SK-N-SH (cell line): ENCODE results near the gene MMP26. TPM values are rescaled to one million over a fixed set of nuclear protein-coding genes. Genes with fewer than 3 reads are reported as not detected.

Source experiments
- CTCF ChIA-PET: fragments of 300-600, 350-600 bp; formaldehyde crosslinking; extraction: SDS; loops from one replicate; lab custom pipeline; 2021; lab: Yijun Ruan, JAX
- POLR2A ChIA-PET: fragments of 350-600 bp; sonication (Branson Sonifier 250); formaldehyde crosslinking; extraction: SDS; loops from one replicate; lab custom pipeline; 2020; ENCODE audit warnings: antibody characterized with exemption, inconsistent platforms; lab: Yijun Ruan, JAX
- DNase-seq: peaks from one replicate; pipeline ENCODE4 v3.0.0; 2012
- H2AFZ ChIP-seq: fragments of 200-600 bp; sonication (generic); 2 replicates; pipeline ENCODE4 v1.8.1; 2016; ENCODE audit warnings: antibody characterized with exemption, mild to moderate bottlenecking, low read depth
- H3F3A ChIP-seq: fragments of 200-600 bp; sonication (generic); replicated peaks from 2 replicates; pipeline ENCODE3; 2016; ENCODE audit warnings: antibody characterized with exemption, mild to moderate bottlenecking; ENCODE audit not compliant: insufficient read depth
- H3K27ac ChIP-seq, 2 experiments: fragments of 200-500 bp in 1 of 2; fragments of 200-600 bp in 1 of 2; sonication (Bioruptor generic) in 1 of 2; sonication (generic), shearing (Covaris generic) in 1 of 2; 2 replicates each; pipeline versions ENCODE4 v1.5.1 to v1.6.1; 2014 to 2016; ENCODE audit warnings: low read depth in 2 of 2, inconsistent platforms in 1 of 2, low read length in 1 of 2, mild to moderate bottlenecking in 1 of 2, mixed read lengths in 1 of 2
- H3K27me3 ChIP-seq: fragments of 200-600 bp; sonication (generic), shearing (Covaris generic); 2 replicates; pipeline ENCODE4 v1.6.1; 2016; ENCODE audit warnings: mixed run types; ENCODE audit not compliant: insufficient read depth
- H3K36me3 ChIP-seq, 2 experiments: fragments of 200-500 bp in 1 of 2; fragments of 200-600 bp in 1 of 2; sonication (Bioruptor generic) in 1 of 2; sonication (generic) in 1 of 2; replicated peaks in 1 of 2; 2 replicates each; pipeline versions ENCODE3 to v1.5.1; 2014 to 2016; ENCODE audit warnings: low read length in 1 of 2, mild to moderate bottlenecking in 1 of 2; ENCODE audit not compliant: insufficient read depth in 2 of 2, control insufficient read depth in 1 of 2
- H3K4me1 ChIP-seq, 2 experiments: fragments of 200-500 bp in 1 of 2; fragments of 200-600 bp in 1 of 2; sonication (Bioruptor generic) in 1 of 2; sonication (generic), shearing (Covaris generic) in 1 of 2; 2 replicates each; pipeline versions ENCODE4 v1.5.1 to v1.6.1; 2014 to 2016; ENCODE audit warnings: low read depth in 1 of 2, low read length in 1 of 2, mixed run types in 1 of 2; ENCODE audit not compliant: insufficient read depth in 2 of 2, control insufficient read depth in 1 of 2
- H3K4me2 ChIP-seq: fragments of 200-600 bp; sonication (generic), shearing (Covaris generic); 2 replicates; pipeline ENCODE4 v1.6.1; 2017; ENCODE audit warnings: mixed run types
- H3K4me3 ChIP-seq, 2 experiments: fragments of 200-500 bp in 1 of 2; fragments of 200-600 bp in 1 of 2; sonication (Bioruptor generic) in 1 of 2; sonication (generic), shearing (Covaris generic) in 1 of 2; 2 replicates each; pipeline versions ENCODE4 v1.5.1 to v1.8.1; 2014 to 2016; ENCODE audit warnings: low read depth in 2 of 2, inconsistent platforms in 1 of 2, low read length in 1 of 2, mild to moderate bottlenecking in 1 of 2, mixed read lengths in 1 of 2, moderate library complexity in 1 of 2
- H3K79me2 ChIP-seq: fragments of 200-600 bp; sonication (generic); 2 replicates; pipeline ENCODE4 v1.8.1; 2017; ENCODE audit warnings: mild to moderate bottlenecking; ENCODE audit not compliant: insufficient read depth
- H3K9ac ChIP-seq: fragments of 200-600 bp; sonication (generic); 2 replicates; pipeline ENCODE4 v1.6.1; 2017; ENCODE audit warnings: mixed run types
- H3K9me2 ChIP-seq: fragments of 200-600 bp; sonication (generic); 2 replicates; pipeline ENCODE4 v1.6.1; 2017; ENCODE audit warnings: mixed run types
- H3K9me3 ChIP-seq: fragments of 200-600 bp; sonication (generic); 2 replicates; pipeline ENCODE4 v1.6.1; 2017; ENCODE audit warnings: mixed run types, mild to moderate bottlenecking, moderate library complexity
- H4K20me1 ChIP-seq: fragments of 200-600 bp; sonication (generic); 2 replicates; pipeline ENCODE4 v1.6.1; 2017; ENCODE audit warnings: mild to moderate bottlenecking, mixed run types; ENCODE audit not compliant: insufficient read depth
- EP300 ChIP-seq, 2 experiments: IDR thresholded peaks; 2 replicates each; pipeline versions ENCODE4 v1.4.0 to v1.6.1; 2012; ENCODE audit warnings: borderline replicate concordance in 1 of 2, low read depth in 1 of 2, low read length in 1 of 2
- EZH2phosphoT487 ChIP-seq: fragments of 200-600 bp; sonication (generic); IDR thresholded peaks from 2 replicates; pipeline ENCODE4 v1.6.1; 2017; ENCODE audit warnings: low read depth, mixed run types, mild to moderate bottlenecking, antibody characterized with exemption, moderate library complexity, borderline replicate concordance
- FOXM1 ChIP-seq: IDR thresholded peaks from 2 replicates; pipeline ENCODE4 v1.4.0; 2012; ENCODE audit warnings: low read depth, mild to moderate bottlenecking
- JUND ChIP-seq: IDR thresholded peaks from 2 replicates; pipeline ENCODE4 v1.4.0; 2012
- MAX ChIP-seq: IDR thresholded peaks from 2 replicates; pipeline ENCODE4 v1.4.0; 2012; ENCODE audit warnings: low read depth
- MEF2A ChIP-seq: IDR thresholded peaks from 2 replicates; pipeline ENCODE4 v1.4.0; 2012; ENCODE audit warnings: low read depth, borderline replicate concordance
- NRF1 ChIP-seq: IDR thresholded peaks from 2 replicates; pipeline ENCODE4 v1.6.1; 2012; ENCODE audit warnings: low read depth, mild to moderate bottlenecking, low read length
- RFX5 ChIP-seq: IDR thresholded peaks from 2 replicates; pipeline ENCODE4 v1.6.1; 2012; ENCODE audit warnings: mild to moderate bottlenecking, improper control_type of control experiment, low read length
- TAF1 ChIP-seq: IDR thresholded peaks from 2 replicates; pipeline ENCODE4 v1.6.1; 2012; ENCODE audit warnings: low read depth, mild to moderate bottlenecking, low read length, moderate library complexity, borderline replicate concordance
- TCF12 ChIP-seq: IDR thresholded peaks from 2 replicates; pipeline ENCODE4 v1.4.0; 2012
- WGBS: methylation state at CpG from one replicate; pipeline ENCODE4 v1.1.6; 2017; ENCODE audit warnings: low lambda C conversion rate; 5-methylcytosine and 5-hydroxymethylcytosine counted together
- polyA plus RNA-seq, 3 experiments: library from polyadenylated mRNA; depleted of rRNA; stranded (reverse); fragments of >200 nt; gene quantifications; 2 replicates each; pipeline ENCODE4 v1.2.3, GENCODE V29; 2012
- TF ChIP-seq, protein P1 (sequence below): fragments of 200-600 bp; sonication (generic); IDR thresholded peaks from 2 replicates; pipeline ENCODE4 v1.6.1; 2017; ENCODE audit warnings: antibody characterized with exemption, mild to moderate bottlenecking, moderate library complexity

Gene MMP26
- polyA plus RNA-seq, 1 of the 3 experiments (the other 2 are of a cell fraction) = not detected

DNA sequence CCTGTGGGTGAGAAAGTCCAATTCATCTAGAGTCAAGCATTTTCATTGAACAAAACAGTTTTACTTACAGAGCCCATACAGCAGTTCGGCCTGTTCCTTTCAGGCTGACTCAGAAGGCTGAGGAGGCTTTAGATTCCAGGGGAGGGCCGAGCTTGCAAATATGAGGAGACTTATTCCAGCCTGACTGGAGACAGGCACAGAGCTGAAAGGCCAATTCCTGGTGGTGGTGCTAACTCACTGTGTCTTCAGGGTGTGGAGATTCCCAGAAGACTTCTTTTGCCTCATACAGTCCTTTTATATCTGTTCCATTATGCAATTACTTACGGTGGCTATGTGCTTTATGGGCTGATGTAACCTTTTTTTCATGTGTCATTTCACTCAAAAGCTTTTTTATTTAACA lies 7.0 kb upstream of the MMP26 start, which contains the start of gene OR51E2:
TSS of gene OR51E2 (minus strand) at position 269 of the 400 bp plus-strand sequence. CDS start 15,142 bp downstream, outside the sequence.
- H4K20me1 ChIP-seq = no peaks in the 10 kb centered on the region
- H2AFZ ChIP-seq = no peak within 1 kb of the TSS
- POLR2A ChIA-PET = no interaction called here
- H3K9me3 ChIP-seq = no peaks in the 10 kb centered on the region
- H3K79me2 ChIP-seq = no peaks in the 10 kb centered on the region
- CTCF ChIA-PET = interaction anchor here (0.6 to 1.3 kb wide), 2 partner anchors 23 to 61 kb away, joined by 3 to 4 read pairs; partner anchors contain the start of gene OR51D1
- H3K27me3 ChIP-seq = peaks cover 7% of the 10 kb centered on the region; the same call in 1 of the 2 replicates
- no peak within 1 kb of the TSS for H3K9ac ChIP-seq
- no peaks in the 10 kb centered on the region for H3K9me2 ChIP-seq
- WGBS = 6% methylated on average over 2 of the region's 3 CpGs
- no peaks in the 10 kb centered on the region for H3F3A ChIP-seq
- H3K36me3 ChIP-seq = no peaks in the 10 kb centered on the region
- H3K27ac ChIP-seq = no peak within 1 kb of the TSS
- no peak for DNase-seq
- no peaks in the 10 kb centered on the region for H3K4me1 ChIP-seq
- H3K4me3 ChIP-seq = no peak within 1 kb of the TSS
- TF ChIP-seq MAX = no peak
- no peak for TF ChIP-seq EZH2phosphoT487
- TF ChIP-seq EP300 (IDR thresholded peaks at IDR 0.05; ENCODE audit: borderline replicate concordance in 1 of 2, low read depth in 1 of 2, low read length in 1 of 2) = no peak
- TF ChIP-seq FOXM1 = no peak
- TF ChIP-seq MEF2A = no peak
- no peak for TF ChIP-seq TCF12
- no peak within 1 kb of the TSS for H3K4me2 ChIP-seq

- ChIA-PET CTCF (no interaction called here), POLR2A (no interaction called here)
- H3K4me2 ChIP-seq = no peak overlapping the region
- no peaks in the 10 kb centered on the region for H4K20me1 ChIP-seq
- H3K9me3 ChIP-seq = no peaks in the 10 kb centered on the region
- no peaks in the 10 kb centered on the region for H3F3A ChIP-seq
- no peak for DNase-seq
- no peaks in the 10 kb centered on the region; the same call in 1 of the 2 replicates for H3K27me3 ChIP-seq
- TF ChIP-seq JUND = no peak
- no peak for TF ChIP-seq TAF1
- no peak overlapping the region for H3K27ac ChIP-seq
- no peaks in the 10 kb centered on the region for H3K4me1 ChIP-seq
- H3K9ac ChIP-seq = no peak overlapping the region
- no peak overlapping the region for H2AFZ ChIP-seq
- H3K4me3 ChIP-seq = no peak overlapping the region
- 2% methylated on average over 3 of the region's 3 CpGs for WGBS
- H3K36me3 ChIP-seq = no peaks in the 10 kb centered on the region
- H3K9me2 ChIP-seq = no peaks in the 10 kb centered on the region
- H3K79me2 ChIP-seq = no peaks in the 10 kb centered on the region
Measured at GRCh38 chr11:4699697-4700435, 4.7 kb upstream of the MMP26 start.

DNA sequence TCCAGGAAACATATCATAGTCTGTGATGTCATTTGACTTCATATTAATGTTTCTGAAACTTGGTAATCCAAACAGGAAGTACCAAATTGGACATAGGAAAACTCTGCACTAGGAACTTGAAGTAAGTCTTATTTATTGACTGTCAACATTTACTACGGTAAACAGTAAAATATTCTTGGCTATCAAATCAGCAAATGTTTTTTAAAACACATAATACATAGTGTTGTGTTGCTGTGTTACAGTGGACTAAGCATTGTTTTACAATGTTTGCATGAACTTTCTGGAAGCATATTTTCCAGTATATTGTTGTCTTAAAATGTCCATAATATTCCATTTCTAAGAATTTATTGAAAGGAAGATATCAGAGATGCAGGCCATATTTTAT lies 4.2 kb upstream of the MMP26 start:
- no peak overlapping the region for H2AFZ ChIP-seq
- no peak overlapping the region for H3K4me3 ChIP-seq
- CTCF ChIA-PET = no interaction called here
- H4K20me1 ChIP-seq = no peaks in the 10 kb centered on the region
- no peaks in the 10 kb centered on the region for H3K79me2 ChIP-seq
- H3K4me2 ChIP-seq = no peak overlapping the region
- H3K4me1 ChIP-seq = no peaks in the 10 kb centered on the region
- no peaks in the 10 kb centered on the region; the same call in 1 of the 2 replicates for H3K27me3 ChIP-seq
- no peak overlapping the region for H3K27ac ChIP-seq
- POLR2A ChIA-PET = no interaction called here
- H3F3A ChIP-seq = no peaks in the 10 kb centered on the region
- no peaks in the 10 kb centered on the region for H3K9me3 ChIP-seq
- H3K9me2 ChIP-seq = no peaks in the 10 kb centered on the region
- DNase-seq = no peak
- no peak overlapping the region for H3K9ac ChIP-seq
- no peaks in the 10 kb centered on the region for H3K36me3 ChIP-seq
- TF ChIP-seq JUND (no peak), RFX5 (no peak), NRF1 (no peak), TCF12 (no peak), MEF2A (no peak), TAF1 (no peak)
- TF ChIP-seq, protein P1, sequence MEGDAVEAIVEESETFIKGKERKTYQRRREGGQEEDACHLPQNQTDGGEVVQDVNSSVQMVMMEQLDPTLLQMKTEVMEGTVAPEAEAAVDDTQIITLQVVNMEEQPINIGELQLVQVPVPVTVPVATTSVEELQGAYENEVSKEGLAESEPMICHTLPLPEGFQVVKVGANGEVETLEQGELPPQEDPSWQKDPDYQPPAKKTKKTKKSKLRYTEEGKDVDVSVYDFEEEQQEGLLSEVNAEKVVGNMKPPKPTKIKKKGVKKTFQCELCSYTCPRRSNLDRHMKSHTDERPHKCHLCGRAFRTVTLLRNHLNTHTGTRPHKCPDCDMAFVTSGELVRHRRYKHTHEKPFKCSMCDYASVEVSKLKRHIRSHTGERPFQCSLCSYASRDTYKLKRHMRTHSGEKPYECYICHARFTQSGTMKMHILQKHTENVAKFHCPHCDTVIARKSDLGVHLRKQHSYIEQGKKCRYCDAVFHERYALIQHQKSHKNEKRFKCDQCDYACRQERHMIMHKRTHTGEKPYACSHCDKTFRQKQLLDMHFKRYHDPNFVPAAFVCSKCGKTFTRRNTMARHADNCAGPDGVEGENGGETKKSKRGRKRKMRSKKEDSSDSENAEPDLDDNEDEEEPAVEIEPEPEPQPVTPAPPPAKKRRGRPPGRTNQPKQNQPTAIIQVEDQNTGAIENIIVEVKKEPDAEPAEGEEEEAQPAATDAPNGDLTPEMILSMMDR = no peak
- 10% methylated on average over 1 of the region's 1 CpG for WGBS
